CD4-positive, CD25-positive, alpha-beta regulatory T cell (primary cell): ENCODE data around the gene MYO5B. TPM values are rescaled to one million over a fixed set of nuclear protein-coding genes. Genes with fewer than 3 reads are reported as not detected.

Experiments used
- polyA plus RNA-seq, 4 donors: library from polyadenylated mRNA; unstranded; fragments of 300-500 nt; fragmentation: Illumina TruSeq; gene quantifications; one replicate each; pipeline ENCODE4 v1.2.3, GENCODE V29; 2021
- total RNA-seq: library from RNA; stranded (reverse); gene quantifications from one replicate; pipeline ENCODE4 v1.2.3, GENCODE V29; 2022

The MYO5B gene
- total and polyA plus RNA-seq, 5 donors from 2014 or later = 0.02 to 0.03 TPM; not detected in 3

Other genes with a start within 250 kb of the MYO5B start
- gene CFAP53, start 71.3 kb upstream of the MYO5B start, total RNA-seq = 0.35 TPM
- gene CFAP53, start 71.3 kb upstream of the MYO5B start, polyA plus RNA-seq = under 1 TPM in 1 of 4 donors, not detected in 3; 0.27 TPM
- 94.4 TPM for gene MBD1, start 86.4 kb upstream of the MYO5B start, total RNA-seq
- gene MBD1, start 86.4 kb upstream of the MYO5B start, polyA plus RNA-seq = 10 to 100 TPM; 25.2 to 28.8 (median 28.1) TPM
- 141 TPM for gene CXXC1, start 92.5 kb upstream of the MYO5B start, total RNA-seq
- gene CXXC1, start 92.5 kb upstream of the MYO5B start, polyA plus RNA-seq = 10 to 100 TPM; 52.9 to 67.9 (median 62.8) TPM
- 2.2 TPM for gene SKA1, start 179.9 kb upstream of the MYO5B start, total RNA-seq
- gene SKA1, start 179.9 kb upstream of the MYO5B start, polyA plus RNA-seq = 1 to 10 TPM in 1 of 4 donors, under 1 TPM in 3; 0.10 to 2.0 (median 0.55) TPM